Fibroblast of lung (primary cell): Measurements from ENCODE around the gene LTK.

Experiments
- EZH2 ChIP-seq: IDR thresholded peaks from 2 replicates; pipeline ENCODE4 v1.5.1; 2012; ENCODE audit warnings: low read length, control low read depth, mild to moderate bottlenecking; ENCODE audit errors: missing control alignments
- TF ChIP-seq, protein P1 (sequence below), 2 donors: IDR thresholded peaks in 1 of 2; conservative IDR thresholded peaks in 1 of 2; 1 replicate in 1 of 2; 2 replicates in 1 of 2; pipeline ENCODE4 v1.5.1; 2011 to 2012; ENCODE audit warnings: low read length in 2 of 2, control low read depth in 1 of 2, inconsistent platforms in 1 of 2, low read depth in 1 of 2, mild to moderate bottlenecking in 1 of 2

DNA sequence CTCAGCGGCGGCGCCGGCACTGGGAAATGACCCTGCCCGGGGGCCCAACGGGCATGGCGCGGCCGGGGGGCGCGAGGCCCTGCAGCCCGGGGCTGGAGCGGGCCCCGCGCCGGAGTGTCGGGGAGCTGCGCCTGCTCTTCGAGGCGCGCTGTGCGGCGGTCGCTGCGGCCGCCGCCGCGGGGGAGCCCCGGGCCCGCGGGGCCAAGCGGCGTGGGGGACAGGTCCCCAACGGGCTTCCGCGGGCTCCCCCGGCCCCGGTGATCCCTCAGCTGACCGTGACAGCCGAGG, 19.8 kb downstream of the LTK start:
- TF ChIP-seq, protein P1, sequence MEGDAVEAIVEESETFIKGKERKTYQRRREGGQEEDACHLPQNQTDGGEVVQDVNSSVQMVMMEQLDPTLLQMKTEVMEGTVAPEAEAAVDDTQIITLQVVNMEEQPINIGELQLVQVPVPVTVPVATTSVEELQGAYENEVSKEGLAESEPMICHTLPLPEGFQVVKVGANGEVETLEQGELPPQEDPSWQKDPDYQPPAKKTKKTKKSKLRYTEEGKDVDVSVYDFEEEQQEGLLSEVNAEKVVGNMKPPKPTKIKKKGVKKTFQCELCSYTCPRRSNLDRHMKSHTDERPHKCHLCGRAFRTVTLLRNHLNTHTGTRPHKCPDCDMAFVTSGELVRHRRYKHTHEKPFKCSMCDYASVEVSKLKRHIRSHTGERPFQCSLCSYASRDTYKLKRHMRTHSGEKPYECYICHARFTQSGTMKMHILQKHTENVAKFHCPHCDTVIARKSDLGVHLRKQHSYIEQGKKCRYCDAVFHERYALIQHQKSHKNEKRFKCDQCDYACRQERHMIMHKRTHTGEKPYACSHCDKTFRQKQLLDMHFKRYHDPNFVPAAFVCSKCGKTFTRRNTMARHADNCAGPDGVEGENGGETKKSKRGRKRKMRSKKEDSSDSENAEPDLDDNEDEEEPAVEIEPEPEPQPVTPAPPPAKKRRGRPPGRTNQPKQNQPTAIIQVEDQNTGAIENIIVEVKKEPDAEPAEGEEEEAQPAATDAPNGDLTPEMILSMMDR (conservative IDR thresholded peaks at IDR 0.05 in 1 of 2, IDR thresholded peaks at IDR 0.05 in 1 of 2; ENCODE audit: low read depth in 1 of 2, low read length in 2 of 2) = no peak
- no peak for TF ChIP-seq EZH2
